ENCODE results near the gene NHERF1.

Gene NHERF1

GRCh38 chr17:74775409-74776043, 27.1 kb downstream of the NHERF1 start:
- no peaks in the 10 kb centered on the region for H3K9me3 ChIP-seq (ENCODE audit: severe bottlenecking)
- H3K27ac ChIP-seq, result peak overlapping the region; percentile 77
- TF ChIP-seq, protein P1, sequence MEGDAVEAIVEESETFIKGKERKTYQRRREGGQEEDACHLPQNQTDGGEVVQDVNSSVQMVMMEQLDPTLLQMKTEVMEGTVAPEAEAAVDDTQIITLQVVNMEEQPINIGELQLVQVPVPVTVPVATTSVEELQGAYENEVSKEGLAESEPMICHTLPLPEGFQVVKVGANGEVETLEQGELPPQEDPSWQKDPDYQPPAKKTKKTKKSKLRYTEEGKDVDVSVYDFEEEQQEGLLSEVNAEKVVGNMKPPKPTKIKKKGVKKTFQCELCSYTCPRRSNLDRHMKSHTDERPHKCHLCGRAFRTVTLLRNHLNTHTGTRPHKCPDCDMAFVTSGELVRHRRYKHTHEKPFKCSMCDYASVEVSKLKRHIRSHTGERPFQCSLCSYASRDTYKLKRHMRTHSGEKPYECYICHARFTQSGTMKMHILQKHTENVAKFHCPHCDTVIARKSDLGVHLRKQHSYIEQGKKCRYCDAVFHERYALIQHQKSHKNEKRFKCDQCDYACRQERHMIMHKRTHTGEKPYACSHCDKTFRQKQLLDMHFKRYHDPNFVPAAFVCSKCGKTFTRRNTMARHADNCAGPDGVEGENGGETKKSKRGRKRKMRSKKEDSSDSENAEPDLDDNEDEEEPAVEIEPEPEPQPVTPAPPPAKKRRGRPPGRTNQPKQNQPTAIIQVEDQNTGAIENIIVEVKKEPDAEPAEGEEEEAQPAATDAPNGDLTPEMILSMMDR (IDR thresholded peaks at IDR 0.05; ENCODE audit: low read depth, low read length), result no peak
- H3K27me3 ChIP-seq (ENCODE audit: insufficient read depth, low read depth, severe bottlenecking), result no peaks in the 10 kb centered on the region
- no peak for DNase-seq
- peak overlapping the region; percentile 84 for H3K4me3 ChIP-seq (ENCODE audit: low read depth, low read length)
- H3K36me3 ChIP-seq, result peaks cover 63% of the 10 kb centered on the region

GRCh38 chr17:74776044-74776962, 27.9 kb downstream of the NHERF1 start, which contains the start of gene NAT9:
Gene NAT9 (minus strand): TSS chr17:74776345. CDS start chr17:74775698, 647 bp downstream.
- H3K27me3 ChIP-seq (ENCODE audit: insufficient read depth, low read depth, severe bottlenecking), result no peaks in the 10 kb centered on the region

DNA sequence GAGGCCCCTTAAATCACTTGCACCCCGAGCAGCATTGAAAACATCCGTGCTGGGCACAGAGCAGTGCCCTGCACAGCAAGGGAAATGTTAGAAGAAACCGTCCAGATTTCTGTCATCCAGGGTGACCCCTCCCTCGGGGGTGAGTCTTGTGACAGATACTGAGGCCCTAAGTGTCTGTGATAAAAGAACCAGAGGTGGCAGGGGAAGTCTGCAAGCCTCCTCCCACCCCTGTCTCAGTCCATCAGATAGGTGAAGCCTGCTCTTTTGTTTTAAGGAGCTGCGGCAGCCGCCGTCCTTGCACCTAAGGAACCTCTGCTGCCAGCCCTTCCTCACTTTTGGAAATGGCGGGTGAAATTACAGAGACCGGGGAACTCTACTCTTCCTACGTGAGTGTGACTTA, 28.6 kb downstream of the NHERF1 start:
- Histone ChIP-seq H3K4me3 (ENCODE audit: low read depth, low read length) (peak overlapping the region; percentile 84), H3K27me3 (ENCODE audit: insufficient read depth, low read depth, severe bottlenecking) (no peaks in the 10 kb centered on the region), H3K27ac (peak overlapping the region; percentile 72), H3K9me3 (ENCODE audit: severe bottlenecking) (no peaks in the 10 kb centered on the region), H3K36me3 (peaks cover 63% of the 10 kb centered on the region)
- TF ChIP-seq, protein P1 (IDR thresholded peaks at IDR 0.05; ENCODE audit: low read depth, low read length), result no peak
- DNase-seq, result no peak

More at GRCh38 chr17:74776044-74776962, 27.9 kb downstream of the NHERF1 start, which contains the start of gene NAT9:
- Histone ChIP-seq H3K4me3 (ENCODE audit: low read depth, low read length) (peak within 1 kb of the TSS; percentile 84), H3K27ac (peak within 1 kb of the TSS; percentile 77), H3K9me3 (ENCODE audit: severe bottlenecking) (no peaks in the 10 kb centered on the region), H3K36me3 (peaks cover 63% of the 10 kb centered on the region)
- TF ChIP-seq, protein P1 (IDR thresholded peaks at IDR 0.05; ENCODE audit: low read depth, low read length), result no peak
- DNase-seq, result peak; percentile 100

GRCh38 chr17:74777901-74778515, 29.6 kb downstream of the NHERF1 start:
- no peak overlapping the region for H3K27ac ChIP-seq
- no peaks in the 10 kb centered on the region for H3K27me3 ChIP-seq (ENCODE audit: insufficient read depth, low read depth, severe bottlenecking)
- peaks cover 63% of the 10 kb centered on the region for H3K36me3 ChIP-seq
- no peak overlapping the region for H3K4me3 ChIP-seq (ENCODE audit: low read depth, low read length)
- TF ChIP-seq, protein P1 (IDR thresholded peaks at IDR 0.05; ENCODE audit: low read depth, low read length), result no peak
- H3K9me3 ChIP-seq (ENCODE audit: severe bottlenecking), result no peaks in the 10 kb centered on the region
- no peak for DNase-seq

DNA sequence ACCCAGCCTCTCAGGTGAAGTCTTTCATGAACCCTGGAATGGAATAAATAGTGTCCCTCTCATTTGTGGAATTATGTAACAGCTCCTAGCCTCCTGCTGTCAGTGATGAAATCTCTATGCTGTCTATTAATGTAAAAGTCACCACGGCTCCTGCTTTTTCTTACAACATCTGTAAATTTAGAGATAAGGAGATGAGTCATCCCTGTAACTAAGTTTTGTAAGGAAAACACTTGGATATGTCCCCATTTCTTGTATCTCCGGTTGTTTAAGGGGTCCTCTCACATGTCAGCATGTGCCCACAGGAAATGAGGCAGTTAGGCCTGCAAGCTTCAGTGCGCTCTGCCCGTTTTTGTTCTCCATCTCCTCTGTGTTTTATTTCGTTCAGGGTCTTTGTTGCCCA, 30.5 kb downstream of the NHERF1 start:
- Histone ChIP-seq H3K27me3 (ENCODE audit: insufficient read depth, low read depth, severe bottlenecking) (no peaks in the 10 kb centered on the region), H3K27ac (no peak overlapping the region), H3K4me3 (ENCODE audit: low read depth, low read length) (no peak overlapping the region), H3K36me3 (peaks cover 57% of the 10 kb centered on the region), H3K9me3 (ENCODE audit: severe bottlenecking) (no peaks in the 10 kb centered on the region)
- no peak for DNase-seq
- TF ChIP-seq, protein P1 (IDR thresholded peaks at IDR 0.05; ENCODE audit: low read depth, low read length), result no peak

Measured in WERI-Rb-1 (cell line).